GM18873 (cell line): ENCODE data around the gene DIMT1.
A peak's percentile ranks its signal among the peaks of the same experiment; 100 is the strongest.

Experiments used
- ATAC-seq: cut with Tn5 transposase; IDR thresholded peaks from one replicate; pipeline ENCODE4 v1.9.1; 2021; ENCODE audit warnings: mild to moderate bottlenecking, moderate library complexity, moderate number of reproducible peaks; ENCODE audit not compliant: unreplicated experiment, low FRiP score

Gene DIMT1

DNA sequence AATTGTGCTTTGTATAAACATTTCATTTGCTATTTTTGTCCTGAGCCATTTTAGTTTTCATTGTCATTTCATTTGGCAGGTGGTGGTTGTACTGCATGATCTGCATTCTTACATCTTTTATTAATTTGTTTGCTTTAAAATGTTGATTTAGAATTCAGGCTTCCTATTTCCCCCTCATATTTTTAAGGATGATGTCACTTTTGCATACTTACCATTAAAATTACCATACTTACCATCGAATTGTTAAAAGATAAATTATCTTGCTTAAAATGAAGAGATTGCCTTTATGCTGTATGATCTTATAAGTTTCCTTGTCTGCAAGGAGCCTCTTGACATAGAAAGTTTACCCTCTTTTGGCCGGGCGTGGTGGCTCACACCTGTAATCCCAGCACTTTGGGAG, 31.1 kb downstream of the DIMT1 start:
- ATAC-seq: no peak

GRCh38 chr5:62371409-62371808, 32.3 kb downstream of the DIMT1 start:
- no peak for ATAC-seq

- ATAC-seq: no peak
These were observed 34.7 kb downstream of the DIMT1 start for GRCh38 chr5:62369039-62369438.

DNA sequence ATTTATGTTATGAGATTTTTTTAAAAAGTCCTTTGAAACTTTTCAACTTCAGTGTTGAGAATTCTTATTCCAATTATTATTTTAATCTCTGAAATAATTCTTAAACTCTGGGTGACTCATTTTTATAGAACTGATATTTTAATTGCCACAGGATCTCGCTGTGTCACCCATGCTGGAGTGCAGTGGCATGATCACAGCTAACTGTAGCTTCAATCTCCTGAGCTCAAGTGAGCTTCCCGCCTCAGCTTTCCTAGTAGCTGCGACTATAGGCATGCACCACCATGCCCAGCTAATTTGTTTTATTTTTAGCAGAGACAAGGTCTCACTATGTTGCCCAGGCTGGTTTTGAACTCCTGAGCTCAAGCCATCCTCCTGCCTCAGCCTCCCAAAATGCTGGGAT, 41.0 kb downstream of the DIMT1 start:
- no peak for ATAC-seq

DNA sequence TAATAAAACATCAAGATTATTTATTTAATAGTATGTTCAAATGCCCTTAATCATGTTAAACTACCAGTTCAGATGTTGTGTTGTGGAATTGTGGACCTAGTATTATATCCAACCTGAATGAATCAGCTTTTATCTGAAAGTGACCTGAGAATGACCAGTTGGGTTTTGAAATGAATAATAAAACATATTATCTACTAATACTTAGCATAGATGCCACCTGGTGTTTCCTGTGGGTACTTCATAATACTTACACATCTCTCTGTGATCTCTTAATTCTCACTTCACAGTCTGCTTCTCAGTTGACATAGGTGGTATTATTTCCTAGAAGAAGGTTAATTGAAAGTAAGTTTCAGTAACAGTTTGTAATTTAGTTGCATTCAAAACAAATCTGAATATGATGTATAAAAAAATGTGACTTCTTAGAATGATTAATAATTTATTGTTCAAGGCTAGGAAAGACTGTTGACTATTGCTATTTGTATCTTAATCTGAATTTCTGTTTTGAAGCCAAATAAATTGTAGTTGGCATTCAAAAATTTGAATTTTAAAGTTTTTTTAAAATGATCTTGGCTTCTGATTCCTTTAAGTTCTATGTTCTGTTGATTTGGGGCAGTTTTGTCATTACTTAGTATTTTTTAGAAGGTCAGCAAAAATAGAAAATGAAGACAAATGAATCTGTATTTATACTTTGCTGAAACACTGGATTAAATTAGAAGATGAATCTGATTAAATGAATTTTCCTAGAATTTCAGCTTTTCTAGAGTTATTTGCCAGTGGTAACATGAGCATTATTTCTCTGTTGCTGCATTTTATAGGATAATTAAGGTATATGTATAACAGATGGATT, 49.5 kb downstream of the DIMT1 start:
- peak; percentile 91 for ATAC-seq

- no peak for ATAC-seq
These were observed 54.8 kb downstream of the DIMT1 start for GRCh38 chr5:62348723-62349481.

DNA sequence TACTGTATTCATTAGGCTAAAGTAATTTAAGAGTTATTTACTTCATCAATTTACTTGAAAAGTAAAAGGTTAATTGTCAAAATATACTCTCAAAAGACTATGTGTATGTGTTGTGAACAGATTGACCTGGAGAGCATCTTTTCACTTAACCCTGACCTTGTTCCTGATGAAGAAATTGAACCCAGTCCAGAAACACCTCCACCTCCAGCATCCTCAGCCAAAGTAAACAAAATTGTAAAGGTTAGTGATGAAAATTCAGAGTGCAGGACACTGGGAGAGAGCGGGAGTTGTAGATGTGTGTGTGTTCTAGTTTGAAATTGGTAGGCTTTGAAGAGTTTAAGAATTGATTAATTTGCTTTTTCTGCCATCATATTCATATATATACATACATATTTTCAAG, 55.8 kb downstream of the DIMT1 start:
- ATAC-seq: no peak

DNA sequence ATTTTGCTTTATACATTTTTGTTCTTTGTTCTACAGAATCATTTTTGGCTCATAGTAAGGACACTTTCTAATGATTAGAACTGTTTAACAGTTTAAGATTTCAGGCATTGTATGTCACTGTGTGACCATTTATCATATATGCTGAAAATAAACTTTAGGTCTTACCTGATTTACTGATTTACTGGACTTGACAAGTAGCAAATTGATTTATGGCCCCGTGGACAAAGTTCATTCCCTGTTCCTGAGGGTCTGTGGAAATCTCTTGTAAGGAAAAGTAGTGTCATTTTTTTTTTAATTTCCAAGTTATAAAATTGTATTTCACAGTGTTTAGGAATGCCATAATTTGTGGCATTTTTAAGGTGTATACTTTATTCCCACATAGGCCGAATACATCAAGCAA, 57.0 kb downstream of the DIMT1 start:
- no peak for ATAC-seq

- no peak for ATAC-seq
These were observed 60.3 kb downstream of the DIMT1 start for GRCh38 chr5:62343428-62343827.

GRCh38 chr5:62342476-62342837, 61.2 kb downstream of the DIMT1 start:
- ATAC-seq: peak; percentile 17

DNA sequence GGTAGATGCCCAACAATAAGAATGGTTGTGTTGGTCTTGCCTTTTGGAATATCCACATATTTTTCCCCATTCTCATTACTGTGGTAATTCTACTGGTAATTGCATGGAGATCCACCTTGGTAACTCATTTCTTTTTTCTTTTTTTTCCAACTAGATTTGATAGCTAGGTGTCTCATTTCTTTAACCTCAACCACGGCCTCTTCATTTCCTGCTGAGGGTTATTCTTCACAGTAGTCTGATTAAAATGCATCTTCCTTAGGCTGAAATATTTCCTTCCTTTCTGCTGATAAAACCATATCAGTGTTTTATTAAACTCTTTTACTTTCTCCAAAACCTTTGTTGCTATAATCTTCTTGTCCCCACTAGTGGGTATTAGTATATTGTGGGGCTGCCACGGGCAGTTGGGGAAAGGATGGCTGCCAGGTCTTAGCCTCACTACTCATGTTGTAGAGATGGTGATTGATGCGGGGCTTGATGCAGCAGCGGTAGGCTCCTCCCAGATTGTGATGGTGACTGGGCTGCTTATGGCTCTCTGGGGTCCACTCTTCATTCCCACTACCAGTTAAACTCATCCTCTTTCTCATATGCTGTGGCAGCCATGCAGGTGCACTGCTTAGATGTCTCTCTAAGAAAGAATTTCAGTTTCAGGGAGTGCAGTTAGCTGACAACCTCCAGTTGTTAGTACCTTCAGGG, 61.8 kb downstream of the DIMT1 start:
- ATAC-seq: peak; percentile 58

- ATAC-seq: no peak
These were observed 62.7 kb downstream of the DIMT1 start for GRCh38 chr5:62340979-62341378.

DNA sequence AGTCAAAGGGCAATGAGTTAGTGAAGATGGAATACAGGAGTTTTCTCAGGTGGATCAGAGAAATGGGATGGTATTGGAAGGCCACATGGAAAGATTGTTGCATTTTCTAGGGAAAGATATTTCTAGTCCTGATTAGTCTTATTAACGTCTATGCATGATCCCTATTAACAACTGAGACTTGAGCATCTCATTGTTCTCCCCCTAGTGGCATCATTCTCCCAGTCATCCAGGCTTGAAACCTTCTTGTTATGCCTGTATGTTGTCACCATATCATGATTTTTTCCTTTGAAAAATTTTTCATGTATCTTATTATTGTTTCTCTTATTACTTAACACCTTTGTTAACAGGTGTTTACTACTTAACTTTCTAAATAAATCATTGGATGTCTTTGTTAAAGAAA, 63.3 kb downstream of the DIMT1 start:
- ATAC-seq: no peak
